Epithelial cell of proximal tubule (primary cell): ENCODE results near the gene JDP2. TPM values are rescaled to one million over a fixed set of nuclear protein-coding genes. Genes with fewer than 3 reads are reported as not detected.

Experiments used
- DNase-seq: peaks from one replicate; pipeline ENCODE4 v3.0.0-alpha.2; 2011; ENCODE audit warnings: low read depth
- H3K4me3 ChIP-seq: 2 replicates; pipeline ENCODE4 v1.5.1; 2011; ENCODE audit warnings: low read depth, mild to moderate bottlenecking, low read length
- CTCF ChIP-seq: conservative IDR thresholded peaks from 2 replicates; pipeline ENCODE4 v1.5.1; 2012; ENCODE audit warnings: low read depth, mild to moderate bottlenecking, low read length
- total RNA-seq: library from RNA; depleted of rRNA; stranded (reverse); fragments of >200 nt; gene quantifications from 2 replicates; pipeline ENCODE4 v1.2.3, GENCODE V29; 2015

The JDP2 gene
- total RNA-seq, 1 donor from 2014 or later, result 16.6 TPM

- no peak overlapping the region for H3K4me3 ChIP-seq
- TF ChIP-seq CTCF, result no peak
- DNase-seq, result no peak
These were observed 52.2 kb downstream of the JDP2 start for GRCh38 chr14:75479770-75480600.

- TF ChIP-seq CTCF, result no peak
- DNase-seq, result no peak
These were observed 54.5 kb downstream of the JDP2 start for GRCh38 chr14:75482366-75482765.

GRCh38 chr14:75484711-75485429 lies 57.0 kb downstream of the JDP2 start:
- H3K4me3 ChIP-seq, result no peak overlapping the region
- no peak for DNase-seq
- no peak for TF ChIP-seq CTCF

More at GRCh38 chr14:75482366-75482765, 54.5 kb downstream of the JDP2 start:
- no peak overlapping the region for H3K4me3 ChIP-seq

GRCh38 chr14:75486318-75486717 lies 58.5 kb downstream of the JDP2 start:
- no peak overlapping the region for H3K4me3 ChIP-seq
- DNase-seq, result no peak
- no peak for TF ChIP-seq CTCF

GRCh38 chr14:75487155-75487671 lies 59.4 kb downstream of the JDP2 start:
- TF ChIP-seq CTCF, result no peak
- DNase-seq, result peak; percentile 25
- no peak overlapping the region for H3K4me3 ChIP-seq

GRCh38 chr14:75489480-75489837 lies 61.6 kb downstream of the JDP2 start:
- no peak overlapping the region for H3K4me3 ChIP-seq
- TF ChIP-seq CTCF, result no peak
- DNase-seq, result no peak
